ENCODE results near the gene ENPP3.
A peak's percentile ranks its signal among the peaks of the same experiment; 100 is the strongest.

The ENPP3 gene

DNA sequence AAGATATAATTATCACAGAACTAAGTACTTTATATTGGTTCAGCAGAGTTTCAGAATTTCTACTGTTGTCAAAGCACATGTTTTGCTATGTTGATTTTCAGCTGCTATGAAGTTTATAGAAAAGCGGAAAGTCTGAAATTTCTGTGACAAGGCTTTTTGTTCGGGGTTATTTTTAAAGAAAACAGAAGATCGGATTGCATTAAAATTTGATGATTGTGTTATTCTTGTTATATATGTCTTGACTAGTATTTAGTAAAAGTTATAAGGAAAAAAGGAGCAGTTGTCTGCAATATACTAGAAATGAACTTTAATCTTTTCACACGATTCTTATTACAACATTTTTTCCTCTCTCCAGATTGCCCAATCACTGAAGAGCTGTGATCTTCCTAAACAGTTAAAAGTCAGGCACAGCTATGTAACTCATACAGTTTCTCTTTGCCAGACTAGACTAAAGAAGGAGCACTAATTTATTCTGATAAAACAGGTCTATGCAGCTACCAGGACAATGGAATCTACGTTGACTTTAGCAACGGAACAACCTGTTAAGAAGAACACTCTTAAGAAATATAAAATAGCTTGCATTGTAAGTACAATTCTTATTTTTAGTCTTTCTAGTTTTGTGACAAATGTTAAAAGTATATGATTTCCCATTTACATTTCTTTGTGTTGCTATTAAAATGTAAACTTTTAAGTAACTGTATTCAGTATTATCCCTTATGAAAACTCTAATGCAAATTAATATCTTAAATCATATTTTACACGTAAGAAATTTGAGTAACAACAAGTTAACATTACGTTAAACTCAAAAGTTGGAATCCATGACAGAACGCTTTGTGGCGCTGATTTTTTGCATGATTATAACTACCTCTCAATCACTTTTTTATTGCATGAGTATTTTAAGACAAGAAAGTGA lies at the start of gene ENPP3:
ENPP3 (plus strand) TSS at position 423 of the 913 bp plus-strand sequence; CDS start at position 506, 83 bp downstream.
- no peak for DNase-seq

- no peak for DNase-seq
Measured at GRCh38 chr6:131587909-131588308, 49.2 kb upstream of the ENPP3 start.

- no peak for DNase-seq
Measured at GRCh38 chr6:131588643-131589042, 48.5 kb upstream of the ENPP3 start.

DNA sequence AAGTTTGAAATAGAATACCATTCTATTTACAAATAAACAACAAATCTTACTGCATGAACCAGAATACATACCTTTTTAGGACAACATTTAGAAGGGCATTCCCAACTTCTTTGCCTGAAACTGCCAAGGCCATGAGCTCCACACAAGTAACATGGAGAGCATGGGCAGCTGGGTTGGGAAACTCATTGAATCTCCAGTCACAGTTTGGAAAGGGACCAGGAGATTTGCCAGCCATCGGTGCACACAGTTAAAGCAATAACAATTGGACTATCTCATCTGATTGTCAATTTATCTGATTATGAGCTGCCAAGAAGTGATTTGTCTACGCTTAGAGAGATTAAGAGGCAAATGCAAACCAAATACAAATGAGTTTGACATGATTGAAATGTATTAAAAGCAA lies 44.2 kb upstream of the ENPP3 start:
- no peak for DNase-seq

GRCh38 chr6:131594074-131594473 lies 43.0 kb upstream of the ENPP3 start:
- no peak for DNase-seq

DNA sequence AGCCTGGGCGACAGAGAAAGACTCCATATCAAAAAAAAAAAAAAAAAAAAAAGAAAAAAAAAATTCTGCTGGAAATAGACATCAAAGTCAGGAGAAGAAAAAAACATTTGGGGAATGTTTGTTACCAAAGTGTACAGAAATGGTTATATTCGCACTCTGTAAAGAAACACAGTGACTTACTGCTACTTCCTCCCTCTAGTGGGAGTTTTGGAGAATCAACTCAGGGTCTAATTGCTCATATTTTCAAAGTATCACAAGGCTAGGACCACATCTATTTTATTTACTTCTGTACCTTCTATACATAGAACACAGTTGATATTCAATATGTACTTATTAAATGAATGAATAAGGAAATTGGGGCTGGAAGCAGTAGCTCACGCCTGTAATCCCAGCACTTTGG lies 39.7 kb upstream of the ENPP3 start:
- DNase-seq: peak in 1 of 2 donors; percentile 9

GRCh38 chr6:131600716-131601115 lies 36.4 kb upstream of the ENPP3 start:
- DNase-seq: no peak

DNA sequence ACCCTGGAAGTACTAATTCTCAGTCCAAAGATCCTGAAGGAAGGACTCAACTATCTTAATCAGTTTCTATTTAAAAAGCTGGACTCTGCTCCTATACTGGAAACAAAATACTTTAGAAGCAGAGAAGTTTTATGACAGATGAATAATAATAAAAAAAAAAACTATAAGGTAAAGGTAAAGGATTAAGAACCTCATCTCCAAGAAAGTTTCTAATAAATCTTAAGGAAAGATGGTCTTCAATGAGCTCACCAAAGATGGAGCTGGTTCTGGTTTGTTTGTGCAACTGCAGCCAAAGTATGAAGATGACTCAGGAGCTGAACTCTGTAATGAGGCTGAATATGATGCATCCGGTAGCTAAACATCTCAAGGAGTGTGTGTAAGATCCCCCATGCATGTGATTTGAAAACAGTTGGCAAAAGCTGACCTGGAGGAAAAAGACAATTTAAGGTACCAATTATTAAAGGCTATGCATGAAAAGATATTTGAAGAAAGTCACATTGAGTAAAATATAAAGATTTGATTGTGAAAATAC lies 34.3 kb upstream of the ENPP3 start:
- no peak for DNase-seq

- no peak for DNase-seq
Measured at GRCh38 chr6:131613296-131613925, 23.7 kb upstream of the ENPP3 start.

- no peak for DNase-seq
Measured at GRCh38 chr6:131615275-131615674, 21.8 kb upstream of the ENPP3 start.

- peak; percentile 92 to 94 for DNase-seq
Measured at GRCh38 chr6:131627724-131628682, 9.1 kb upstream of the ENPP3 start, which contains the start of gene MED23. TSS of gene MED23 (minus strand) at chr6:131628242. CDS start at chr6:131628049, 193 bp downstream.

GRCh38 chr6:131628726-131629125 lies 8.4 kb upstream of the ENPP3 start:
- DNase-seq: no peak

GRCh38 chr6:131629651-131630050 lies 7.5 kb upstream of the ENPP3 start:
- DNase-seq: no peak

- DNase-seq: no peak
Measured at GRCh38 chr6:131631625-131632289, 5.3 kb upstream of the ENPP3 start.

- no peak for DNase-seq
Measured at GRCh38 chr6:131635384-131636340, 1.4 kb upstream of the ENPP3 start.

DNA sequence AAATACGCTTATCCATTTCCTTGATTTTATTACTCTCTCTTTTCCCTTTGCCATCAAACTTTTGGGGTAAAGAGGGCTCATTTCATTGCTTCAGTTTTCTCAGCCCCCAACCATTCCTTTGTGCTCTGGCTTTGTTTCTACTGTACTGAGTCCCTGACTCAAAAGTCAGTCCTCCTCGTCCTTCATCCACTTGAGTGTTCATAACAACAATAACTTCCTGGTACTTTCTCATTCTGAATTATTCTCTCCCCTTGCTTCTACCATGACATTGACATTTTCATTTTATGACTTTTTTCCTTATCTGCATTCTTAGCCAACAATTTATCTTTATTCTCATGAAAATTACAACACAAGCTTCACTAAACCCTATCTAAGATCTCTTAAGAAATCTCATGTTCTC lies 911 bp downstream of the ENPP3 start:
- no peak for DNase-seq

DNA sequence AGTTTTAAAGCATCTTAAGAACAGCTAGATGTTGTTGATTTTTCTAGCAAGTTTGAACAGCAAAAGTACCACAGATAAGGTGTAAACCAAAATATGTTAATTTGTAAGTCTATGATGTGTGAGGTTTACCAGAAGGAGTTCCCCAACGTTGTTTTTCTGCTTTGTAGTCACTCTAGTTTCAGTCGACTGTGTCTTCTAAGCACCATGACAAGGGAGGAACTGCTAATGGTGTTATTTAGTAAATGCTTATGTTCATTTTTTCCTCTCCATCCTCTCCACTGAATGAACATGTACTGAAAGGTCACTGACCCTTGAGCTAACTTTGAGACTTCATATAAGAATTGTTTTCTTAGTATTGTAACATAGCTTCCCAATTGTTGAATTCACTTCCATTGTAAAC lies 3.0 kb downstream of the ENPP3 start:
- no peak for DNase-seq

DNA sequence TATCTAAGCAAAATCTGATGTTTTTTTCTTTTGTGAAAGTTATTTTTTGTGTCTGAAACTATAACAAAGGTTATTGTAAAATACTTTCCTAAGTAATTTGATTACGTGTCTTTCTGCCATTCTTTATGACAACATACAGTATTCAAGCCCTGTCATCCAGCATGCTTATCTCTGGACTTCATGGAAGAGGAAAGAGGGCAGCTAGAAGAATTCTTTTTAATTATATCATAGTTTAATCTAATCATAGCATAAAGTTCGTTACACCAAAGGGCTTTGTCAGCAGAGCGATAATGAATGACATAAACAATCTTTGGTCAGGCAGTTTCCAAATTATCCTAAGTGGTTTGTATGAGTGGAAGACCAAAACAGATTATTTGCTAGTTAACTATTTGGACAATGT lies 3.5 kb downstream of the ENPP3 start:
- no peak for DNase-seq

- DNase-seq: no peak
Measured at GRCh38 chr6:131641554-131641953, 4.5 kb downstream of the ENPP3 start.

GRCh38 chr6:131642565-131642964 lies 5.5 kb downstream of the ENPP3 start:
- DNase-seq: no peak
